Measurements from ENCODE around the gene IFT52.

Gene IFT52

DNA sequence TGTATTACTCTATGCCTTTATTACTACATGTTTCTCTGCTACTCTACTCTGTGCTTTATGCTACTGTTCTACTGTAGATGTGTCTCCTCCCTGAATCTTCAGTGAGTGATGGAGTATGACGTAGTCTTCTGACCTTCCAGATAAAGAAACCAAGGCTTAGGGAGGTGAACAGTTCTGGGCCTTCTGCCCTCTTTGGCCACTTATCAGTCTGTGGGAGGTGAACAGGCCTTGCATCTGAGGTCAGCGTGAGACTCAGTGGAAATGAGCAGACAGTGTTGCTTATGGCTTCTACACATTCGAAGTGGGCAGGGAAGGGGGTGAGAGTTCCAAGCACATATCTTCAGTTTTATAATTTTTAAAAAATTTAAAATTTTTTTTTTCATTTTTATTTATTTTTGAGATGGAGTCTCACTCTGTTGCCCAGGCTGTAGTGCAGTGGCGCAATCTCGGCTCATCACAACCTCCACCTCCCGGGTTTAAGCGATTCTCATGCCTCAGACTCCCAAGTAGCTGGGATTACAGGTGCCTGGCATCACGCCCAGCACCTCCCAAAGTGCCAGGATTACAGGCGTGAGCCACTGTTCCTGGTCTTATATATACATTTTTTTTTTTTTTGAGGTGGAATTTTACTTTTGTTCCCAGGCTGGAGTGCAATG, 100.3 kb downstream of the IFT52 start:
- no peak for DNase-seq (ENCODE audit: low spot score)

DNA sequence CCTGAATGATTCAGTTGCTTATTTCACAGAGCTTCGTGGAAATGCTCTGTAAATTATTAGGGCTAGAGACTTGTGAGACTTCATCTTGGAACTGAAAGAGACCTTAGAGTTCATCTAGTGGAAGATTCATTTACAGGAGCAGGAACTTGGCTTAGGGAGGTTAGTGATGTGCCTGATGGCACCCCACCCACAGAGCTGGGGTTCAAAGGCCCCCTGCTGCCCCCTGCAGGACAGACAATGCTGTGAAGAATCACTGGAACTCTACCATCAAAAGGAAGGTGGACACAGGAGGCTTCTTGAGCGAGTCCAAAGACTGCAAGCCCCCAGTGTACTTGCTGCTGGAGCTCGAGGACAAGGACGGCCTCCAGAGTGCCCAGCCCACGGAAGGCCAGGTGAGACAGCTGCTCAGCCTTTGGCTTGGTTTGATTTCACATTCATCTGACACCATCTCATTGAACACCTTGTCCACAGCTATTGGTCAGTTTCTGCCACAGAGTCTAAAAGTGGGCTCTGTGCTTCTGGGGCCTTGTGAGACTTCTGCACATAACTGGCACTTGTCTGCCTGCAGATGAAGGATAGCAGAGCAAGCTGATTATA, 101.3 kb downstream of the IFT52 start:
- DNase-seq (ENCODE audit: low spot score) = peak; percentile 68

- DNase-seq (ENCODE audit: low spot score) = no peak
These were observed 104.0 kb downstream of the IFT52 start for GRCh38 chr20:43694763-43695162.

DNA sequence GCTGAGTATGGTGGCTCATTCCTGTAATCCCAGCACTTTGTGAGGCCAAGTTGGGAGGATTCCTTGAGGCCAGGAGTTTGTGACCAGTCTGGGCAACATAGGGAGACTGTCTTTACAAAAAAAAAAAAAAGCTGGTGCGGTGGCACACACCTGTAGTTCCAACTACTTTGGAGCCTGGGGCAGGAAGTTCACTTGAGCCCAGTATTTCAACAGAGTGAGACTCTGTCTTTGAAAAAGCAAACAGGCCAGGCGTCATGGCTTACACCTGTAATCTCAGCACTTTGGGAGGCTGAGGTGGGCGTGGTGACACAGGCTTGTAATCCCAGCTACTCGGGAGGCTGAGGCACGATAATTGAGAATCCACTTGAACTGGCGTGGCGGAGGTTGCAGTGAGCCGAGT, 104.8 kb downstream of the IFT52 start:
- DNase-seq (ENCODE audit: low spot score) = no peak
